Sigmoid colon (tissue), 4 donors: ENCODE measurements around the gene APLP2.

Experiments
- CTCF ChIP-seq, 4 experiments: fragments of 450-650 bp in 3 of 4; fragments of 200-600 bp in 1 of 4; IDR thresholded peaks; one replicate each; pipeline ENCODE4 v1.5.1; 2016 to 2019; ENCODE audit warnings: antibody characterized with exemption in 4 of 4, mild to moderate bottlenecking in 3 of 4, moderate library complexity in 2 of 4
- POLR2AphosphoS5 ChIP-seq, 4 donors: sonication (generic); formaldehyde crosslinking; IDR thresholded peaks; one replicate each; pipeline ENCODE4 v1.6.1; 2017; ENCODE audit warnings: antibody characterized with exemption in 4 of 4

DNA sequence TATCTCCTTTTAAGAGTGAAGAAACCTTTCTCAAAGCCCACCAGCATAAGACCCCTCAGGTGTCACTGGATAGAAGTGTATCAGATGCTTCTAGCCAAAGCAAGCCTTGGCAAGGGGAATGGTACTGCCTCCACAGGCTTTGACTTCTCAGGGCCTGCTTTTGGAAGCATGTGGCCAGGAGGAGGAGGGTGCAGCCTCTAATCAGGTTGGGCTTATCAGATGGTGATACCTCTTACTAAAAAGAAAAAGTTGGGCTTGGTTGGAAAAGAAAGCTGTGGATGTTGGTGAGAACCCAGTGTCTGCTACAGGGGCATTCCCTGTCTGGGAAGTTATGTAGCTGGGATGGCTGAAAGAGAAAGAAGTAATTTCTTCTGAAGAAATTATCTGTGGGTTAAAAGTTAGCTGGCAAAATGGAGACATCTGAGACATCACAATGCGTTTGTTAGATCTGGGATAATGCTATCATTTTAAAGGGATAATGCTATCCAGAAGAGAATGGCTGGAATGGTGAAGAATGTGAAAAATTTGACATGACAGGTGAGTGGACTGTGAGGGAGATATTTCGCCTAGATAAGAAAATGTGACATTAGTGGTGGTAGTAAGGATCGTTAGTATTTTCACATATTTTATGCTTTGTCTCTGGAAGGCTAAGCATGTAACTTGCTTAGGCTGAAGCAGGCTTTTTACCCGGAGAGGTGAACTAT, 7.2 kb downstream of the APLP2 start:
- no peak for TF ChIP-seq CTCF (IDR thresholded peaks at IDR 0.05)
- no peak for TF ChIP-seq POLR2AphosphoS5 (IDR thresholded peaks at IDR 0.05)
